GM21825 (cell line): Measurements from ENCODE around the gene ANKZF1.

ENCODE experiments used
- ATAC-seq: cut with Tn5 transposase; IDR thresholded peaks from one replicate; pipeline ENCODE4 v1.9.1; 2021; ENCODE audit warnings: mild to moderate bottlenecking, moderate library complexity; ENCODE audit not compliant: unreplicated experiment

ANKZF1 gene

GRCh38 chr2:219207884-219208740 is 21.5 kb upstream of the ANKZF1 start:
- no peak for ATAC-seq

- ATAC-seq, result no peak
These were observed 20.1 kb upstream of the ANKZF1 start for GRCh38 chr2:219209236-219210195.

- no peak for ATAC-seq
These were observed 19.3 kb upstream of the ANKZF1 start for GRCh38 chr2:219210196-219210885.

- ATAC-seq, result no peak
These were observed 18.7 kb upstream of the ANKZF1 start for GRCh38 chr2:219210886-219211362.

DNA sequence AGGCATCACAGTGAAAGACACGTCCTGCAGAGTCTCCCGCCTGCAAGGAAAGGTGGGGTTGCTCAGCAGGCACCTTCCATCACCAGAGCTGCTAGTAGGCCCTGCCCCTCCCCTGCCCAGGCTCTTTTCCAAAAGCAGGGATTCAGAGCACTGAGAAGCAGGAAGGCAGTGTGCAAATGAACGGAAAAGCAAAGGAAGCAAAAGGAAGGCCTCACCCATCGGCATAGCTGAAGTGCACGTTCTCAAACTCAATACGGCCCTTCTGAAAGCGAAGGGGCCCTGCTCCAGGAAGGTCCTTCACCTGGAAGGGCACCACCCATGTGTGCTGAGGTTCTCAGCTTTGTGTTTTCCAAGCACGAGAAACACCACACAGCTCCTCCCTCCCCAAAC is 16.6 kb upstream of the ANKZF1 start:
- no peak for ATAC-seq

- no peak for ATAC-seq
These were observed 16.0 kb upstream of the ANKZF1 start for GRCh38 chr2:219213486-219214071.

DNA sequence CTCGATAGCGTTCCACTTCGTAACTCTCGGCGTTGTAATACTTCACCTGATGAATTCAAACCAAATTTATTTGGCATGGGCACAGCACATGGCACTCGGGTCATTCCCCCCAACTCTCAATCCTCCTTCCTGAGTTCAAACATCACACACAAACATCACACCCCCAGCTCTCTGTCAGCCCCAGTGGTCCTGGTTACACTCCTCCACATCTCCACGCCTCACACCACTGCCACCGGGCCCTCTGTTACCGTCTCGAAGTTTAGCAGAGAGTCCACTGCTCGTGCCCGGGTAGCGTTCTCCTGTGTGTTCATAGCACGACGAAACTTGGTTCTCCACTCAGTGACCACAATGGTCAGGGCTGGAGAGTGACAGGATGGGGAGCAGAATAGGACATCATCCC is 15.5 kb upstream of the ANKZF1 start:
- no peak for ATAC-seq

DNA sequence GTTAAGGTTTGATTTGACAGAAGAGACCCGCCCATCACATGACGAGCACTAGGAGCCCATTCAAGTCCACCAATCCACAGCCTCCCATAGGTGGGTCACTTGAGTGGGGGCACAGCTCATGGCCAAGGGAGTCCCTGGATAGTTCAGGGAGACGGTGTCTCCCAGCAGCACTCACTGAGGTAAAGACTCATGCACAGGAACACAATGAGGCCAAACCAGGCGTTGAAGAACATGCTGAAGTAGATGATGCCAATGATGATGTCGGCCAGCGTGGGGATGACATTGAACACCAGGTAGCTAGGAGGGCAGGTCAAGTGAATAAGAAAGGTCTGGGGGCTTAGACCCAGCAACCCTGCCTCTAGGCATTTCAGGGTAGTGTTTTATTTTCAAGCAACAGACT is 14.8 kb upstream of the ANKZF1 start:
- no peak for ATAC-seq

- no peak for ATAC-seq
These were observed 13.6 kb upstream of the ANKZF1 start for GRCh38 chr2:219215871-219216534.

GRCh38 chr2:219216535-219216915 is 13.1 kb upstream of the ANKZF1 start:
- ATAC-seq, result no peak

DNA sequence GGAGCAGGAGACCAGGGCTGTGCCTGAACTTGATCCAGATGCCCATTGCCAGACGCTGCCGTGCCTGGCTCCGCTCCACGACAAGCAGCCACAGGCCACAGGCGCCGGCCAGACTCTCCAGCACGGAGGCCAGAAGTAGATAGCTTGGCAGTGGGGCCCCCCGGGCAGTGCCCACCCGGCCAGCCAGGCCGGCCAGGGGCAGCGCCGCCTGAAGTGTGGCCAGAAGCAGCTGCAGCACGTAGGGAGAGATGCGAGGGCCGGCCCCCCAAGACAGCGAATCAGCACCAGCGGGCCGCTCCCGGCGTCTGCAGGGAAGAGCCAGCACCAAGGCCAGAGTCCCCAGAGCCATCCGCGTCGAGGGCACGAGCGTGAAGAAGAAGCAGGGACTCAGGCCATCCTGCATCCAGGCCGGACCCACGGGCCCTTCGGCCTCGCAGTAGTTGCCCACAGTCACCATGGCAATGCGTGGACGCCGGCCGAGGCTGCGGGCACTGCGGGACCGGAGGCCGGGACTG is 11.3 kb upstream of the ANKZF1 start:
- peak; percentile 20 for ATAC-seq

GRCh38 chr2:219218732-219219701 is 10.6 kb upstream of the ANKZF1 start, which contains the start of gene ABCB6:
Gene ABCB6, minus strand, starts transcription at chr2:219218958. Its CDS starts 285 bp downstream, at chr2:219218673.
- ATAC-seq, result peak; percentile 75

DNA sequence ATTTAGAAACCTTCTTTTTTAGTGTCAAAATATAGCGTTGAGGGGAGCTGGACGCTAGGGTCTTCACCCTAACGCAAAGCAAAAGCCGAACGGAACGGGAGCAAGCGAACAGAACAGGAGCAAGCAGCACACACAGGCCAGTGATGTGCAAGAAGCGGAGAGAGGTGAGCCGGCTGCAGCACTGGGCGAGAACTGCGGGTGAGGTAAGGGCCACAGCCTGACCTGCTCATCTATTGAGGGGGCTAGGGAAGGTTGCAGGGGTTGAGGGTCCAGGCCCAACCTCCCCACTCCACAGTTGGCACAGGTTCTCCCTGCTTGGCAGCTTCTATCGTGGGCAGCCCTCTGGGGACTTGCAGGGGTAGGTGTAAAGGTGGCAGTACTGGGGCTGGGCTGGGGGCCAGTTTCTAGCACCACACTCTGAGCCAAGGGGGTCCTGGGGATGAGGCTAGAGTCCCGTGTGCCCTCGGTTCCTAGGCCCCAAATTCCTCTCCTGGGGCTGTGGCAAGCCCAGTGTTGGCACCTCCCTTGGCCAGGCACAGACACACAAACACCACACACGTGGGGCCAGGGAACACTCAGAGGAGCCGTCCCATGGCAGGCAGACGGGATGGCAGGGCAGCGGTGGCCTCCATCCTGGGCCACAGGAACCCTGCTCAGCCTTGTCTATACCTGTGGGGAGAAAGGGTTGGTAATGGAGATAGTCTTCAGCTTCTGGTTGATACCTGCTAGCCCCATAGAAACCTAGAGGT is 9.6 kb upstream of the ANKZF1 start:
- ATAC-seq, result no peak

DNA sequence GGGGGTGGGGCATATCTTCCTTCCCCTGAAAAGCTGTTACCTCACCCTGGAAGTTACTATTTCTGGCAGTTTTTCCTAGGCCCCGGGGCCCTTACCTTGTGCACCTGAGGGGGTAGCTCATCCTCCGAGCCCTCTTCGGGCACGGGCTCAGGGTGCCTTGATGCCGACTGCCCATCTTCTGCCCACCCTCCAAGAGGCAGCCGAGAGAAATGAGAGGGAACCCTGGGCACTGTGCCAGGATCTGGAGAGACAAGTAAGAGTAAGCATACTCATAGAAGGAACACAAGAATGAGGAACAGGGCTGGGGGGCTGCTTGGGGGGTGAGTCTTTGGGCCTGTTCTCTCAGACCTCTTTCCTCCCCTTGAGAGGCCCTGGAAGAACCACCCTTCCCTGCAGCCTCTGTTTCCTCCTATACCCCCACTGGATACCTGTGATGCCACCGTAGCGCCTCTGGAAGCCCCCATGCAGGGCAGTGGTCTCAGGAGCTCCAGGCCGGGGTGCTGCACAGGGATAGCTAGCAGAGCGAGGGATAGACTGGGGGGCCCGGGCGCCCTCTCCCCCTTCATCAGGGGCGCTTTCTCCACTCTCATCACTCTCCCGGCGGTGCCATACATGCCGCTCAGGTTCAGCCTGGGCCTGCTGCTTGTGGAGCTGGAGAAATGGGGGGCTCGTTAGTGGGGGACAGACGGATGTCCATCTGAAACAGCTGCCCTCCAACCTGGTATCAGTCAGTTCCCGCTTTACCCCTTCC is 8.8 kb upstream of the ANKZF1 start:
- no peak for ATAC-seq

DNA sequence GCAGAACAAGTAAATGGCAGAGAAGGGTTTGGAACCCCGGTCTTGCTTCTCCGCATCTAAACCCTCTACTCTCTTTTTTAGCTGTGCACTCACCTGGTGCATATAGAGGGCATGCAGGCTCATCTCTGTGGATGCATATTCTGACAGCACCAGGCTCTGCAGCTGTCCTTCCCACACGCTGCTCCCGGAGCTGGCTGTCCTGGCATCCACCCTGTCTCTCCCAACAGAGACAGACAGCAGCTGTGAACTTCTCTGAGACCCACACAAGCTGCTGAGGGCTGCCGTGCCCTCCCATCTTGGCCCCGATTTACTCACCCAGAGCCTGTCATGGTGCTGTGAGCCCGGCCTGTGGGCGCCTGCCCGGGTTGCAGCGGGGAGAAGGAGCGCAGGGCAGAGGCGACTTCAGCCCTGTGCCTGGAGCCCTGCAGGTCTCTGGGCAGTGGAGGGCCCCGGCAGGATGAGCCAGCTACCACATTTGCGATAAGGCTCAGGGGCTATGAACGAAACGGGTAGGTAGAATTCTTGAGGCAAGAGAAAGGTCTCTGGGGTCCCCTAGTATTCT is 7.6 kb upstream of the ANKZF1 start:
- ATAC-seq, result no peak

GRCh38 chr2:219223831-219224610 is 5.6 kb upstream of the ANKZF1 start:
- no peak for ATAC-seq
